ENCODE measurements around the gene CAPZA1.

DNA sequence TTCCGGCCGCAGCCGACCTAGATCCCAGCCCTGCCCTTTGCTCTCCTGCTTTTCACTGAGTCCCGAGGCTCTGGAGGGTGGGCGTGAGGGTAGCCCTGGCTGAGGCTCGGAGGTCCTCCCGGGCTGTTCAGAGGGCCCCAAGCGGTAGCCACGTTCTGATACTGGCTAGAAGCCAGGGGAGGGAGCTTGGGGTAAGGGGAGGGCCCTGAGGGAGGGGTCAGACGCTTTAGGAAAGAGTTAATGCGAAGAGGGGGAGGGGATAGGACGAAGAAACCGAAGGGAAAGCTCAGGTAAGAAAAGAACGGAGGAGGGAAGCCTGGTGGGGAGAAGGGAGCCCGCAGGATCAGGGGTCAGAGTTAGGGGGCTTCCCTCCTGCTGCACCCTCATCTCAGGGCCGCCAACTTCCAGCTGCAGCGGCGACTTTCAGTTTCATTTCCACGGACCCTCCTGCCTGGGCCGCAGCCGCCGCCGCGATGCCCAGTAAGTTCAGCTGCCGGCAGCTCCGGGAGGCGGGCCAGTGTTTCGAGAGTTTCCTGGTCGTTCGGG is 54.9 kb downstream of the CAPZA1 start, which contains the start of gene MOV10:
- no peak for TF ChIP-seq POLR2A (IDR thresholded peaks at IDR 0.05)
- TF ChIP-seq, protein P1, sequence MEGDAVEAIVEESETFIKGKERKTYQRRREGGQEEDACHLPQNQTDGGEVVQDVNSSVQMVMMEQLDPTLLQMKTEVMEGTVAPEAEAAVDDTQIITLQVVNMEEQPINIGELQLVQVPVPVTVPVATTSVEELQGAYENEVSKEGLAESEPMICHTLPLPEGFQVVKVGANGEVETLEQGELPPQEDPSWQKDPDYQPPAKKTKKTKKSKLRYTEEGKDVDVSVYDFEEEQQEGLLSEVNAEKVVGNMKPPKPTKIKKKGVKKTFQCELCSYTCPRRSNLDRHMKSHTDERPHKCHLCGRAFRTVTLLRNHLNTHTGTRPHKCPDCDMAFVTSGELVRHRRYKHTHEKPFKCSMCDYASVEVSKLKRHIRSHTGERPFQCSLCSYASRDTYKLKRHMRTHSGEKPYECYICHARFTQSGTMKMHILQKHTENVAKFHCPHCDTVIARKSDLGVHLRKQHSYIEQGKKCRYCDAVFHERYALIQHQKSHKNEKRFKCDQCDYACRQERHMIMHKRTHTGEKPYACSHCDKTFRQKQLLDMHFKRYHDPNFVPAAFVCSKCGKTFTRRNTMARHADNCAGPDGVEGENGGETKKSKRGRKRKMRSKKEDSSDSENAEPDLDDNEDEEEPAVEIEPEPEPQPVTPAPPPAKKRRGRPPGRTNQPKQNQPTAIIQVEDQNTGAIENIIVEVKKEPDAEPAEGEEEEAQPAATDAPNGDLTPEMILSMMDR (IDR thresholded peaks at IDR 0.05 in 8 of 11, conservative IDR thresholded peaks at IDR 0.05 in 3 of 11), result peak in 1 of 11 experiments; percentile 13
